OCI-LY1 (cell line): ENCODE results near the gene PRDM8.

Source experiments
- H2AFZ ChIP-seq: fragments of 200-600 bp; sonication (generic), shearing (Covaris generic); 2 replicates; pipeline ENCODE4 v1.6.0; 2014; ENCODE audit warnings: antibody characterized with exemption, mild to moderate bottlenecking, low read length
- H3F3A ChIP-seq: fragments of 200-600 bp; sonication (generic), shearing (Covaris generic); 2 replicates; pipeline ENCODE4 v1.6.0; 2014; ENCODE audit warnings: mild to moderate bottlenecking, antibody characterized with exemption, low read length, moderate library complexity; ENCODE audit not compliant: insufficient read depth
- H3K27ac ChIP-seq: fragments of 200-600 bp; sonication (generic); 2 replicates; pipeline ENCODE4 v1.5.1; 2014; ENCODE audit warnings: low read length, mixed run types, mild to moderate bottlenecking, low read depth; ENCODE audit not compliant: poor library complexity, severe bottlenecking
- H3K27me3 ChIP-seq: fragments of 200-600 bp; sonication (generic); 2 replicates; pipeline ENCODE4 v1.6.0; 2014; ENCODE audit warnings: antibody characterized with exemption, mild to moderate bottlenecking, low read length, moderate library complexity; ENCODE audit not compliant: insufficient read depth
- H3K36me3 ChIP-seq: fragments of 200-600 bp; sonication (generic); 2 replicates; pipeline ENCODE4 v1.6.1; 2014; ENCODE audit warnings: mild to moderate bottlenecking, antibody characterized with exemption, low read length, moderate library complexity, mixed read lengths; ENCODE audit not compliant: insufficient read depth
- H3K4me1 ChIP-seq: fragments of 200-600 bp; sonication (generic); 2 replicates; pipeline ENCODE4 v1.5.1; 2014; ENCODE audit warnings: mild to moderate bottlenecking, low read length, moderate library complexity; ENCODE audit not compliant: insufficient read depth, severe bottlenecking
- H3K4me2 ChIP-seq: fragments of 200-600 bp; sonication (generic), shearing (Covaris generic); 2 replicates; pipeline ENCODE4 v1.6.1; 2014; ENCODE audit warnings: low read length
- H3K4me3 ChIP-seq: fragments of 200-600 bp; sonication (generic); 2 replicates; pipeline ENCODE4 v1.5.1; 2014; ENCODE audit warnings: low read length, low read depth, mild to moderate bottlenecking, mixed read lengths; ENCODE audit not compliant: poor library complexity, severe bottlenecking
- H3K79me2 ChIP-seq: fragments of 200-600 bp; shearing (Covaris generic); 2 replicates; pipeline ENCODE4 v1.6.1; 2016; ENCODE audit warnings: mixed run types, low read length, mixed read lengths; ENCODE audit not compliant: insufficient read depth
- H3K9ac ChIP-seq: fragments of 200-600 bp; sonication (generic), shearing (Covaris generic); 2 replicates; pipeline ENCODE4 v1.6.1; 2014; ENCODE audit warnings: mild to moderate bottlenecking, low read length, mixed read lengths
- H3K9me2 ChIP-seq: fragments of 200-600 bp; sonication (generic), shearing (Covaris generic); 2 replicates; pipeline ENCODE4 v1.6.1; 2014; ENCODE audit warnings: low read depth, mild to moderate bottlenecking, low read length, mixed read lengths
- H3K9me3 ChIP-seq: fragments of 200-600 bp; shearing (Covaris generic); 2 replicates; pipeline ENCODE4 v1.6.1; 2014; ENCODE audit warnings: low read length, mixed read lengths
- H4K20me1 ChIP-seq: fragments of 200-600 bp; sonication (generic), shearing (Covaris generic); 2 replicates; pipeline ENCODE4 v1.6.0; 2016; ENCODE audit warnings: mild to moderate bottlenecking, low read length; ENCODE audit not compliant: insufficient read depth
- EZH2 ChIP-seq: fragments of 200-600 bp; sonication (generic), shearing (Covaris generic); IDR thresholded peaks from 2 replicates; pipeline ENCODE4 v1.8.0; 2017; ENCODE audit warnings: borderline replicate concordance, mixed run types, mild to moderate bottlenecking, antibody characterized with exemption, low read length, moderate library complexity, mixed read lengths
- TF ChIP-seq, protein P1 (sequence below): fragments of 200-600 bp; sonication (generic), shearing (Covaris generic); IDR thresholded peaks from 2 replicates; pipeline ENCODE4 v1.5.1; 2017; ENCODE audit warnings: mild to moderate bottlenecking, antibody characterized with exemption, low read length, moderate library complexity, mixed read lengths

The PRDM8 gene

DNA sequence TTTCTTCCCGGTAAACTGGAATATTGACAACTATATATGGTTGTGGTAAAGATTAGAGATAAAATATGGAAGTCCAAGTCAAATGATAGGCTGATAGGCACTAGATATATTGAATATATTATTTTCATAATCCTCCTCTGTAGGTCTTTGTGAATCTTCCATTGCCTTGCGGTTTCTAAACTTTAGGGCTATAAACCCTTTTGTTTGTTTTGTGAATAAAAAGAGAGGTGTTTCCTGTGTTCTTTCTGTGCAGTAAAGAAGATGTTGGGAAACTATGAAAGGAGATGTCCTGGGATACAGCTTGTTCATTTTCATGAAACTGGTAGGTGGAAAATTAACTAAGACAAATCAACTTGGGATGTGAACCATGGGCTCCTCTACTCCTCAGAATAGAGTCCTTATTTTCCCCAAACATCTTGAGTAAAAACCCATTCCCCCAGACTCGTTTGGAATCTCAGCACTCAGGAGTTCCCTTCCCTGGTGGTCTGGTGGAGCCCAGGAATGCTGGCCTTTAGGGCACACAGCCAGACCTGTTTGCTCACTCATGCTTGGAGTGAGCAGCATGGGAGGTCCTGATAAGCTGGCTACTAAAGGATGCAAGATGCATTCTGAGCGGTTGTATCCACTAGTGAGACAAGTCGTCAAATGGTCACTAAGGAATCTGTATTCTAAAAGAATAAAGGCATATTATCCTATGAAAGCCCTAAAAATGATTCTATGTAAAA is 22.2 kb downstream of the PRDM8 start:
- H3K9me3 ChIP-seq = no peaks in the 10 kb centered on the region
- no peak overlapping the region for H3K27ac ChIP-seq
- no peaks in the 10 kb centered on the region for H3F3A ChIP-seq
- H3K4me1 ChIP-seq = no peaks in the 10 kb centered on the region
- H3K27me3 ChIP-seq = no peaks in the 10 kb centered on the region
- H3K9me2 ChIP-seq = no peaks in the 10 kb centered on the region
- no peak overlapping the region for H2AFZ ChIP-seq
- H3K4me2 ChIP-seq = no peak overlapping the region
- no peak overlapping the region for H3K4me3 ChIP-seq
- H3K9ac ChIP-seq = no peak overlapping the region
- no peaks in the 10 kb centered on the region for H3K79me2 ChIP-seq
- no peaks in the 10 kb centered on the region for H4K20me1 ChIP-seq
- H3K36me3 ChIP-seq = no peaks in the 10 kb centered on the region
- TF ChIP-seq EZH2 = no peak

GRCh38 chr4:80220711-80221110 is 23.4 kb downstream of the PRDM8 start:
- no peak overlapping the region for H3K9ac ChIP-seq
- H3K4me2 ChIP-seq = no peak overlapping the region
- TF ChIP-seq EZH2 = no peak
- TF ChIP-seq, protein P1, sequence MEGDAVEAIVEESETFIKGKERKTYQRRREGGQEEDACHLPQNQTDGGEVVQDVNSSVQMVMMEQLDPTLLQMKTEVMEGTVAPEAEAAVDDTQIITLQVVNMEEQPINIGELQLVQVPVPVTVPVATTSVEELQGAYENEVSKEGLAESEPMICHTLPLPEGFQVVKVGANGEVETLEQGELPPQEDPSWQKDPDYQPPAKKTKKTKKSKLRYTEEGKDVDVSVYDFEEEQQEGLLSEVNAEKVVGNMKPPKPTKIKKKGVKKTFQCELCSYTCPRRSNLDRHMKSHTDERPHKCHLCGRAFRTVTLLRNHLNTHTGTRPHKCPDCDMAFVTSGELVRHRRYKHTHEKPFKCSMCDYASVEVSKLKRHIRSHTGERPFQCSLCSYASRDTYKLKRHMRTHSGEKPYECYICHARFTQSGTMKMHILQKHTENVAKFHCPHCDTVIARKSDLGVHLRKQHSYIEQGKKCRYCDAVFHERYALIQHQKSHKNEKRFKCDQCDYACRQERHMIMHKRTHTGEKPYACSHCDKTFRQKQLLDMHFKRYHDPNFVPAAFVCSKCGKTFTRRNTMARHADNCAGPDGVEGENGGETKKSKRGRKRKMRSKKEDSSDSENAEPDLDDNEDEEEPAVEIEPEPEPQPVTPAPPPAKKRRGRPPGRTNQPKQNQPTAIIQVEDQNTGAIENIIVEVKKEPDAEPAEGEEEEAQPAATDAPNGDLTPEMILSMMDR = no peak
- no peaks in the 10 kb centered on the region for H3K4me1 ChIP-seq
- no peaks in the 10 kb centered on the region for H3K9me2 ChIP-seq
- H3K27me3 ChIP-seq = no peaks in the 10 kb centered on the region
- H3K4me3 ChIP-seq = no peak overlapping the region
- H3F3A ChIP-seq = no peaks in the 10 kb centered on the region
- no peaks in the 10 kb centered on the region for H3K79me2 ChIP-seq
- no peak overlapping the region for H2AFZ ChIP-seq
- no peak overlapping the region for H3K27ac ChIP-seq
- H4K20me1 ChIP-seq = no peaks in the 10 kb centered on the region
- H3K9me3 ChIP-seq = no peaks in the 10 kb centered on the region
- H3K36me3 ChIP-seq = no peaks in the 10 kb centered on the region

DNA sequence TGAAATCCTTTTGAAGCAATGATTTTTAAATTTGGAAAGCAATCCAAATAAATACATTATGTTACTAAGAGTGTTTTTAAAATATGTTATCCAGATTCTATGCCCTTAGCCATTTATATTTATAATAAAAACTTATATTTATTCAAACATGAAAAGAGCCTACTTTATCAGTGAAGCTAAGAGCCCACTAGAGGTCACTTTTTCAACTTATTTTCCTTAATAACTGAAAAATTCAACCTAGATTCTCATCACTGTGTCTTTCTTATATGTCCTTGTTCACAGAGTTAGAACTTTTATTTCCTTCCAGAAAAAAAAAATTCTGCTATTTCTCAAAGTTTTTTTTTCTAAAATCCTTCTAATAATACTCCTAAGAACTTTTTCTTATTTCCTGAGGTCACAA is 23.9 kb downstream of the PRDM8 start:
- Histone ChIP-seq H3K4me1 (no peaks in the 10 kb centered on the region), H3K9me2 (no peaks in the 10 kb centered on the region), H3K4me3 (no peak overlapping the region), H4K20me1 (no peaks in the 10 kb centered on the region), H3K27ac (no peak overlapping the region), H3K36me3 (no peaks in the 10 kb centered on the region), H3K27me3 (no peaks in the 10 kb centered on the region), H3K9me3 (no peaks in the 10 kb centered on the region), H3F3A (no peaks in the 10 kb centered on the region), H3K79me2 (no peaks in the 10 kb centered on the region), H3K9ac (no peak overlapping the region), H3K4me2 (no peak overlapping the region), H2AFZ (no peak overlapping the region)
- TF ChIP-seq EZH2 = no peak
- TF ChIP-seq, protein P1 = peak; percentile 20

GRCh38 chr4:80225595-80225994 is 28.3 kb downstream of the PRDM8 start:
- Histone ChIP-seq H3K4me3 (no peak overlapping the region), H3K27me3 (no peaks in the 10 kb centered on the region), H3K36me3 (no peaks in the 10 kb centered on the region), H3K9me3 (no peaks in the 10 kb centered on the region), H3K9ac (no peak overlapping the region), H3K4me2 (no peak overlapping the region), H3K4me1 (no peaks in the 10 kb centered on the region), H4K20me1 (no peaks in the 10 kb centered on the region), H3K79me2 (no peaks in the 10 kb centered on the region), H2AFZ (no peak overlapping the region), H3K27ac (no peak overlapping the region), H3F3A (no peaks in the 10 kb centered on the region), H3K9me2 (no peaks in the 10 kb centered on the region)
- TF ChIP-seq EZH2 = no peak
- TF ChIP-seq, protein P1 = no peak
